Measurements from ENCODE around the gene CYB561. TPM values are rescaled to one million over a fixed set of nuclear protein-coding genes. Genes with fewer than 3 reads are reported as not detected.

Gene CYB561
- total RNA-seq, 1 experiment from 2014 or later = 40.1 TPM

GRCh38 chr17:63399856-63400255, 46.2 kb downstream of the CYB561 start:
- DNase-seq (ENCODE audit: low read depth, low spot score) (no peak), ATAC-seq (no peak)
- intact Hi-C loops (cut with micrococcal nuclease; ENCODE audit: unreplicated experiment) (loop anchor here (10.0 kb wide), 4 partner anchors 285 to 725 kb away; no protein-coding TSS in a partner anchor), in situ Hi-C loops (cut with HindIII; ENCODE audit: low pct_unique_long_range_greater_than_20kb, low sequenced_read_pairs) (no loop called here)
- CTCF ChIA-PET = no interaction called here
- Histone ChIP-seq H3K4me3 (ENCODE audit: low read depth in 2 of 2, low read length in 2 of 2) (no peak overlapping the region), H3K9me3 (ENCODE audit: control insufficient read depth, insufficient read depth, low read depth, low read length) (no peaks in the 10 kb centered on the region), H3K27me3 (ENCODE audit: control insufficient read depth, insufficient read depth, low read length) (no peaks in the 10 kb centered on the region), H3K27ac (ENCODE audit: low read length) (no peak overlapping the region), H3K36me3 (ENCODE audit: control insufficient read depth, insufficient read depth, low read length) (no peaks in the 10 kb centered on the region), H3K4me1 (ENCODE audit: control insufficient read depth, insufficient read depth, low read length) (no peaks in the 10 kb centered on the region)
- no TSS peak for BruUV-seq (replicated peaks)
- TF ChIP-seq REST (IDR thresholded peaks at IDR 0.05; ENCODE audit: insufficient read depth in 1 of 2, low read depth in 2 of 2, low read length in 1 of 2) (no peak), CTCF (IDR thresholded peaks at IDR 0.05) (no peak), TCF7L2 (IDR thresholded peaks at IDR 0.05; ENCODE audit: low read depth, low read length) (no peak), POLR2AphosphoS5 (IDR thresholded peaks at IDR 0.05; ENCODE audit: low read depth, low read length) (no peak), SIN3A (IDR thresholded peaks at IDR 0.05; ENCODE audit: borderline replicate concordance, insufficient read depth, low read depth, low read length) (no peak)
- POLR2A ChIA-PET = no interaction called here

DNA sequence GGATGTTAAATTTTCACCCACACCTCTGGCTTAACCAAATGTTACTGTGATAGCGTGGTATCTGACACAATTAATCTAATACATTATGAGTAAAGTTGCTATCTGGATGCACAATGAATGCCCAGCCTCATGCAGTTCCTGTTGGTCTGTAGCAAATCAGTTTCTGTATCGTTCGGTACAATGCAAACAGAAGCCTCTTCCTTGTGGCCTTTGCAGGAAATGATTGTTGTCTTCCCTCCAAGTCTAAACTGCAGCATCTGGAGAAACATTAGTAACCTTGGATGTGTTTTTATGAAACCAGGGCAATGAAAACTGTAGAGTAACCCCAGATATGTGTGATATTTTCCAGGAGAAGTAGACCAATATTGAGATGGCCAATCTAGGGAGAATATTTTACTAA, 46.8 kb downstream of the CYB561 start:
- CTCF ChIA-PET = no interaction called here
- no peak for ATAC-seq

More for the DNA sequence above, 46.8 kb downstream of the CYB561 start:
- Histone ChIP-seq H3K27me3 (ENCODE audit: control insufficient read depth, insufficient read depth, low read length) (no peaks in the 10 kb centered on the region), H3K9me3 (ENCODE audit: control insufficient read depth, insufficient read depth, low read depth, low read length) (no peaks in the 10 kb centered on the region), H3K4me1 (ENCODE audit: control insufficient read depth, insufficient read depth, low read length) (no peaks in the 10 kb centered on the region), H3K27ac (ENCODE audit: low read length) (no peak overlapping the region), H3K4me3 (ENCODE audit: low read depth in 2 of 2, low read length in 2 of 2) (no peak overlapping the region), H3K36me3 (ENCODE audit: control insufficient read depth, insufficient read depth, low read length) (no peaks in the 10 kb centered on the region)
- DNase-seq (ENCODE audit: low read depth, low spot score) = no peak
- intact Hi-C loops (cut with micrococcal nuclease; ENCODE audit: unreplicated experiment) (no loop called here), in situ Hi-C loops (cut with HindIII; ENCODE audit: low pct_unique_long_range_greater_than_20kb, low sequenced_read_pairs) (no loop called here)
- POLR2A ChIA-PET = no interaction called here
- no peak for TF ChIP-seq TCF7L2 (IDR thresholded peaks at IDR 0.05; ENCODE audit: low read depth, low read length)
- TF ChIP-seq SIN3A (IDR thresholded peaks at IDR 0.05; ENCODE audit: borderline replicate concordance, insufficient read depth, low read depth, low read length) = no peak
- no peak for TF ChIP-seq POLR2AphosphoS5 (IDR thresholded peaks at IDR 0.05; ENCODE audit: low read depth, low read length)
- no peak for TF ChIP-seq REST (IDR thresholded peaks at IDR 0.05; ENCODE audit: insufficient read depth in 1 of 2, low read depth in 2 of 2, low read length in 1 of 2)
- TF ChIP-seq CTCF (IDR thresholded peaks at IDR 0.05) = no peak
- no TSS peak for BruUV-seq (replicated peaks)

All from Panc1 (cell line).